GM12874 (cell line): ENCODE results near the gene ACAP2.

Experiments
- TF ChIP-seq, protein P1 (sequence below): IDR thresholded peaks from 2 replicates; pipeline ENCODE4 v1.5.1; 2011; ENCODE audit warnings: low read depth, mild to moderate bottlenecking, control low read depth, low read length, moderate library complexity; ENCODE audit not compliant: insufficient read depth

ACAP2 gene

DNA sequence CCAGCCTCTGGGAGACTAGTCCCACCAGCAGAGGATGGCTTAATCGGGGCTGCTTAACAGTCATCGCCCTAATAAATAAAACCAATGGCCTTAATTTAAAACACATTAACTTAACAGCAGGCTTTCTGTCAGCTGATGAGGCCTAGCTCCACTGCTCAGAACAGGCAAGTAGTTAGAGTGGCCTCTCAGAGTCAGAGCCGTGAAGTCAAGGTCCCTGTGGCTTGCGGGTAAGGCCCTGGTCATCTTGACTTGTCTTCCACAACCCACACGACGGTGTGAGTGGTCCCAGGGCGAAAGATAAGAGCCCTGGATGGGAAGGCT, 183.7 kb downstream of the ACAP2 start:
- TF ChIP-seq, protein P1, sequence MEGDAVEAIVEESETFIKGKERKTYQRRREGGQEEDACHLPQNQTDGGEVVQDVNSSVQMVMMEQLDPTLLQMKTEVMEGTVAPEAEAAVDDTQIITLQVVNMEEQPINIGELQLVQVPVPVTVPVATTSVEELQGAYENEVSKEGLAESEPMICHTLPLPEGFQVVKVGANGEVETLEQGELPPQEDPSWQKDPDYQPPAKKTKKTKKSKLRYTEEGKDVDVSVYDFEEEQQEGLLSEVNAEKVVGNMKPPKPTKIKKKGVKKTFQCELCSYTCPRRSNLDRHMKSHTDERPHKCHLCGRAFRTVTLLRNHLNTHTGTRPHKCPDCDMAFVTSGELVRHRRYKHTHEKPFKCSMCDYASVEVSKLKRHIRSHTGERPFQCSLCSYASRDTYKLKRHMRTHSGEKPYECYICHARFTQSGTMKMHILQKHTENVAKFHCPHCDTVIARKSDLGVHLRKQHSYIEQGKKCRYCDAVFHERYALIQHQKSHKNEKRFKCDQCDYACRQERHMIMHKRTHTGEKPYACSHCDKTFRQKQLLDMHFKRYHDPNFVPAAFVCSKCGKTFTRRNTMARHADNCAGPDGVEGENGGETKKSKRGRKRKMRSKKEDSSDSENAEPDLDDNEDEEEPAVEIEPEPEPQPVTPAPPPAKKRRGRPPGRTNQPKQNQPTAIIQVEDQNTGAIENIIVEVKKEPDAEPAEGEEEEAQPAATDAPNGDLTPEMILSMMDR: no peak

DNA sequence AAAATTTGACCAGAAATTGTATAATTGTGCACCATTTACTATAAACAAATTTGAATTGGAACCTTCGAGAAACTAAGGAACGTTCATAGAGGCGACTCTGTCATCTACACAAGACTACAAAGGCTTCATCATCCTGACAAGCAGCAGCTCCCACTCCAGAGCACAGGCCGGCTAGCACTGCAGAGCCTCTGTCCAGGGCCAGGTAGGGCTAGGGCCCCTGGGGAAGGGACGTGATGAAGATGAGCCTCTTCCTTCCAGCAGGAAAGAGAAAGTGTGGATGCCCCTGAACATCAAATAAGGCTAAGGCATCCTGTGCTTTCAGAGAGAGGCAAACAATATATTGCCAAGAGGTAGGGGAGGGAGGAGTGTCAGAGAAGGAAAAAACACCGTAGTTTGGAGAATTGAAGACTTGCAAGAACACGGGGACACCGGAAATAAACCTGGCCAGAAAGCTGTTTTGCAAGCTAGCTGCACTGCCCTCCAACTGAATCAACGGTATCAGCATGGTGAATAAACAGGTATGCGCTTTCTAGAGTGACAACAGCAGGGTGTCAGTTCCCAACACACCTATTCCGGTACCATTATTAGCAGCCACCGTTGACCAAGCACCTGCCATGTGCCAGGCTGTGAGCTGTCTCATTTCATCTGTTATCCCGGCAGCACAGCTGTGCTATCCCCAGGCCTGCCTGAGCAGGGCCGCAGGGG, 184.2 kb downstream of the ACAP2 start:
- TF ChIP-seq, protein P1: no peak

DNA sequence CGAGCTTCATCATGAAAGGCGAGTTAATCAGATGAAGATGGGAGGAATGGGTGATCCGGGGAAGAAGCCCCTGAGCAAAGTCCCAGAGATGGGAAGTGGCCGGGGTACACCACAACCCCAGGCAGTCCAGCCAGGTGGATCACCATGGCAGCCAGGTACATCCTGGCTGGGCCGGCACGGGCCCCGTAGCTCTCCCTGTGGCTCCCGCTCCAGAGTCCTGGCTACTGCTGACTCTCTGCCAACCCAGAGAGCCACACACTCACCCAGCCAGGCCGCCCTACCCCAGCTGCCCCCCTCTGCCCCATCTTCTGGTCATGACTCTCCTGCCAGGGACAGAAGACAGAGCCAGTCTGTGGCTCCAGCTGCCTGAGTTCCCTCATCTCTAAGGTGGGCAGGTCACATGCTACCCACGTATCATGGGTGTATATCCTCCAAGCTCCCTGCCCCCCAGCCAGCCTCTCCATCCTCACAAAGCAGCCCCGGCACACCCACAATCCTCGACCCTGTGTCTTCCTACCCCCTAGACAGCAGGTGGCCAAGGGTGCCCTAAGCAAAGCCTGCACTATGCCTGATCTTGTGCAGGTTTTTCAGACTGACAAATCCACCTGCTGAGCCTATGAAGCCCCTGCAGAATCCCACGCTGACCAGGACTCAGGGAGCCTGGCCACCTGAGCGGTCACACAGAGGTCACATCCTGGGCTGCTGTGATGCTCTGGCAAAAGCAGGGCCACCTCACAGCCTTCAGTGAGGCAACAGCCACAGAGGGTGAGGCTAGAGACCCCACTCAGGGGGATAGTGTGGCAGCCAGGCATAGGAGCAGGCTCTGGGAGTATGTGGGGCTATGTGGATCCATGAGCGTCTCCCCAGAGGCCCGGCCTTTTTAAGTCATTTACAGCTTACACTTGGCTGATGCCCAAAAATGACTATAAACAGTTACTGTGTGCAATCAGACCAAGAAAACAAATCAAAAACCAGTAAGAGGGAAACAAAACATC, 185.1 kb downstream of the ACAP2 start:
- TF ChIP-seq, protein P1: no peak

DNA sequence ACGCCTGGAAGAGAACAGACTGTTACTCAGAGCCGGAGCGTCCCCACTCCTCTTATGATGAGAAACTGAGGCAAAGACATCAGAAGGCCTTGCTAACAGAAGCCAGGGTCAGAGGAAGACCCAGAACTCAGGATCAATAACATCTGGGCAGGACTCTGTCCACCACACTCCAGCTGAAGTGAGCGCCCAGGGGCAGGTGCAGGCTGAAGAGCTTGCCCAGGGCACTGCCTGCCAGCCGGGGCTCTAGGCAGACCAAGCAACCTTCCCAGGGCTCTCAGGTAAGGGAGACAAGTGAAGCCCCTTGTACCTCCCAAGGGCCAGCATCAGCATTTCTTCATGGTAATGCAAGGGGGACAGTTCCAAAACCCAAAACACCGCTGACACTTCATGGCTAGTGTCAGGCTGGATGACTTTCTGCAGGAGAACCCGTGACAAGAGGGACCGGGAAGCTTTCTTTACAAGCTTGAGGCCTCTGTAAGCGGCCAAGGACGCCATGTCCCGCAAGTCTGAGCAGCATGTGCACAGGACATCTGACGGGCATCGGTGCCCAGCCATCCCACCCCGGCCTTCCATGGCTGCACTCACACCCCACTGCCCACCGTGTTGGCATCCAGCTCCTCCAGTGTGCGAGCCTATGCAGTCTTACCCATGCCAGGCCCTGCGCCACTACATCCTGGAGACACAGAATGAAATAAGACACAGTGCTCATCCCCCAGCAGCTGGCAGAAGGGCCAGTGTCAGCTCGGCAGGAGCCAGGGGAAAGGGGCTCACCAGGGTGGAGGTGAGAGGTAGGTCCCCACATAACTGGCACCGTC, 186.0 kb downstream of the ACAP2 start:
- TF ChIP-seq, protein P1: no peak

DNA sequence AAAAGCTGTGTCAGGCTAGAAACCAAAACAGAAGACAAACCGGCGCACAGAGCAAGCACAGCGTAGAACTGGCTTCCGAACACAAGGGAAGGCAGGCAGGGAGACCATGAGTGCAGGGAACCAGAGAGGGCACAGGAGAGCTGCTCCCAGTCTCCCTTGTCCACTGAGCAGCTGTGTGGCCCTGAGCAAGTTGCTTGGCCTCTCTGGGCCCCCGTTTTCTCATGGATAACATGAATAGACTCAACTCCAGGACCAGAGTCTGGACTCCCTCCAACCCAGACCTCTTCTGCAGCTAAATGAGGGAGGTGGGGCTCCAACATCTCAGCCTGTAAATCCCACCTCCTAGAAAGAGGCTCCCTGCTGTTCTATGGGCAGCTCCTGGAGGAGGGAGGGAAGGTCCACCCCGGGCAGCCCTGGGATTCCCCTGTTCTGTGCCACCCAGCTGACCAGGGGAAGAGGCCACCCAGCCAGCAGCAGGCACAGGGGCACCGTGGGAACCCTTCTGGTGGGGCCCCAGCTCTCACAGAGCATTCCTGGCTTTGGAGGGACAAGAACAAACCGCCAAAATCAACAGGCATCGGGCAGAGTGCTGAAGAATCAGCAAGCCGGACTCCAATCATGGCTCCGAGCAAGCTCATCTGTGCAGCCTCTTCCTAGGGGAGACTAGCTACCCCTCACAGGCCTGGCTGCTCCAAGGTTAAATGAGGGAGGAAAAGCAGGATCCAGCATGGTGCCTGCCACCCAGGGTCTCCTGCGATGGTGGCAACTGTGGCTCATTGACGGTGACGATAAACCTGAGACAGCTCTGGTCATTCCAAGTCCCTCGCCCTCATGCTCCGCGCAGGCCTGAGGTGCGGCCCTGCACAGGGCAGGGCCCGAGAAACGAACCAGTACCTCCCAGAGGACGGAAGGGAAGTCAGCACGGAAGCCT, 187.0 kb downstream of the ACAP2 start:
- TF ChIP-seq, protein P1: no peak

DNA sequence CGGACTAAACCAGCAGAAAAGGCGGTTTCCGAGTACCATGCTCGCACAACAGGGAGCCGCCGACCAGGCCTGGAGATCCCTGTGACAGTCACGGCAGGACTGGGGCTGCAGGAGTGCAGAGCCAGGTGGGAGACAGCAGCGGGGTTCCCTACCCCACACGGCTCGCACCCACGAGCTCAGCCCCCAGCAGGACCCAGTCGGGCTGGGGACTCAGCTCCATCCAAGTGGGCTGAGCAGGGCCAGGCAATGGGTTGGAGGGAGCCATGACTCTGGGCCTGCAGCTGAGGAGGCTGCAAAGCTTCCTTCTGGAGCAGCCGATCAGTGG, 187.7 kb downstream of the ACAP2 start:
- TF ChIP-seq, protein P1: no peak
